ENCODE results near the gene GLS.
"Not testable (repeated sequence)": the region's sequence is repeated elsewhere in the genome, so short reads cannot be mapped to it uniquely, and the experiment has no call there.

Gene GLS

GRCh38 chr2:190950566-190950991 is 70.0 kb downstream of the GLS start:
- H3K9me3 ChIP-seq (ENCODE audit: insufficient read depth, low read length), result no peaks in the 10 kb centered on the region
- H3K9ac ChIP-seq (ENCODE audit: low read length), result no peak overlapping the region
- H3K4me1 ChIP-seq (ENCODE audit: low read length), result peaks cover 24% of the 10 kb centered on the region
- H3K36me3 ChIP-seq (replicated peaks; ENCODE audit: low read depth, low read length), result peaks cover 4% of the 10 kb centered on the region
- no peak overlapping the region for H2AFZ ChIP-seq (ENCODE audit: low read depth, low read length)
- no peak overlapping the region for H3K27ac ChIP-seq (ENCODE audit: low read length)
- H3K4me3 ChIP-seq (ENCODE audit: low read length), result no peak overlapping the region
- H3K4me2 ChIP-seq (ENCODE audit: low read length), result no peak overlapping the region
- TF ChIP-seq CTCF (IDR thresholded peaks at IDR 0.05; ENCODE audit: low read depth, low read length), result no peak
- TF ChIP-seq EZH2phosphoT487 (IDR thresholded peaks at IDR 0.05; ENCODE audit: low read depth), result no peak
- H3K27me3 ChIP-seq (ENCODE audit: low read depth, low read length), result no peaks in the 10 kb centered on the region
- 0 out of 2 replicates have a peak, but pooled peaks cover 7% of the 10 kb centered on the region for H4K20me1 ChIP-seq (ENCODE audit: insufficient read depth, low read length)
- H3K79me2 ChIP-seq (ENCODE audit: low read length), result no peaks in the 10 kb centered on the region

DNA sequence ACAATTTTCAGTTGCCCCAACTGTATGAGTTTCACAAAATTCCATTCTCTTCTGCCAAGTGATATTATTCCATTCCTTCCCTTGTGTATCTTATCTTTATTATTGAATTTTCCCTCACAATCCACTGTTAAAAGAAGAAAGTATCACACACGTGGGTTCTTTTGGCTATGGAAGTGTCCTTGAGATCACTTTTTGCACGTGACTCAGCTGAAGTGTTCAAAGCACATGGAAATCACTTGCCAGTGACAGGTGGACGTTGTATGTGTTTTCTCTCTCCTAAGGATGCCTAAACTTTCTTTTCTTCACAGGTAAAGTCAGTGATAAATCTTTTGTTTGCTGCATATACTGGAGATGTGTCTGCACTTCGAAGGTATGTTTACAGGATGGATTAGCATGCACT is 72.6 kb downstream of the GLS start:
- H3K9me3 ChIP-seq (ENCODE audit: insufficient read depth, low read length), result no peaks in the 10 kb centered on the region
- H4K20me1 ChIP-seq (ENCODE audit: insufficient read depth, low read length), result no peaks in the 10 kb centered on the region
- peaks cover 4% of the 10 kb centered on the region for H3K36me3 ChIP-seq (replicated peaks; ENCODE audit: low read depth, low read length)
- H3K9ac ChIP-seq (ENCODE audit: low read length), result no peak overlapping the region
- no peaks in the 10 kb centered on the region for H3K79me2 ChIP-seq (ENCODE audit: low read length)
- TF ChIP-seq CTCF (IDR thresholded peaks at IDR 0.05; ENCODE audit: low read depth, low read length), result no peak
- TF ChIP-seq EZH2phosphoT487 (IDR thresholded peaks at IDR 0.05; ENCODE audit: low read depth), result no peak
- no peak overlapping the region for H3K27ac ChIP-seq (ENCODE audit: low read length)
- no peaks in the 10 kb centered on the region for H3K27me3 ChIP-seq (ENCODE audit: low read depth, low read length)
- H2AFZ ChIP-seq (ENCODE audit: low read depth, low read length), result no peak overlapping the region
- H3K4me2 ChIP-seq (ENCODE audit: low read length), result no peak overlapping the region
- H3K4me3 ChIP-seq (ENCODE audit: low read length), result no peak overlapping the region
- peaks cover 2% of the 10 kb centered on the region for H3K4me1 ChIP-seq (ENCODE audit: low read length)

DNA sequence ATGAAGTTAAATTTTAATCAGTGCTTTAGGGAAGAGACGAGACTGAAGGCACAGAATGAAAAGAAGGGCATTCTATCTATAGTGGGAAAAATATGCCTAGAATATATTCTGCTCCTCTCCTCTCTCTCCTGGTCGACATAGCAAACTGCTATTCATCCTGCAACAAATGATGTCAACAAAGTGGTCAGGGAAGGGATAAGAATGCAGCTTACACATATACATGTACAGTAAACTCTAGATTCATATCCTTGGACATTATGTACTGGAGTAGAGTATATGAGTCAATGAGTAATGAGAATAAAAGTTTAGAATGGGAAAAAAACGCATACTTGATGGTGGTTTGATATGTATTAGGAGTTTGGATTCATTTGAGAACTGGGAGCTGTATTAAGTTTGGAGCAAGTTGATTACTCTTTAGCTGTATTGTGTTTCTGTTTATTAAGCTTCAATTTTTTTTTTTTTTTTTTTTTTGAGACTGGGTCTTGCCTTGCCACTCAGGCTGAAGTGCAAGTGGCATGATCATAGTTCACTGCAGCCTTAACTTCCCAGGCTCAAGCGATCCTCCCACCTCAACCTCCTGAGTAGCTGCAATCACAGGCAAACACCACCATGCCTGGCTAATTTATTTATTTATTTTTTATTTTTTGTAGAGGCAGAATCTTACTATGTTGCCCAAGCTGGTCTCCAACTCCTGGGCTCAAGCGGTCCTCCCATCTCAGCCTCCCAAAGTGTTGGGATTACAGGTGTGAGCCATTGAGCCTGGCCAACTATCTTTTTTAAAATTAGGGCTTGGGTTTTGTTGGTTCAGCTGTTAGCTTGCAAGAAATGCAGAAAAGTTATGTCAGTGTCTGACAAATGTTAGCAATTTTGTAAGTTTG is 79.5 kb downstream of the GLS start:
- no peak for TF ChIP-seq CTCF (IDR thresholded peaks at IDR 0.05; ENCODE audit: low read depth, low read length)
- Histone ChIP-seq H3K27ac (ENCODE audit: low read length) (no peak overlapping the region), H3K9me3 (ENCODE audit: insufficient read depth, low read length) (no peaks in the 10 kb centered on the region), H3K4me1 (ENCODE audit: low read length) (no peaks in the 10 kb centered on the region; the same call in 1 of the 2 replicates), H4K20me1 (ENCODE audit: insufficient read depth, low read length) (no peaks in the 10 kb centered on the region), H3K27me3 (ENCODE audit: low read depth, low read length) (no peaks in the 10 kb centered on the region), H2AFZ (ENCODE audit: low read depth, low read length) (no peak overlapping the region), H3K4me2 (ENCODE audit: low read length) (no peak overlapping the region), H3K79me2 (ENCODE audit: low read length) (no peaks in the 10 kb centered on the region), H3K9ac (ENCODE audit: low read length) (no peak overlapping the region), H3K4me3 (ENCODE audit: low read length) (no peak overlapping the region), H3K36me3 (replicated peaks; ENCODE audit: low read depth, low read length) (peaks cover 34% of the 10 kb centered on the region)

DNA sequence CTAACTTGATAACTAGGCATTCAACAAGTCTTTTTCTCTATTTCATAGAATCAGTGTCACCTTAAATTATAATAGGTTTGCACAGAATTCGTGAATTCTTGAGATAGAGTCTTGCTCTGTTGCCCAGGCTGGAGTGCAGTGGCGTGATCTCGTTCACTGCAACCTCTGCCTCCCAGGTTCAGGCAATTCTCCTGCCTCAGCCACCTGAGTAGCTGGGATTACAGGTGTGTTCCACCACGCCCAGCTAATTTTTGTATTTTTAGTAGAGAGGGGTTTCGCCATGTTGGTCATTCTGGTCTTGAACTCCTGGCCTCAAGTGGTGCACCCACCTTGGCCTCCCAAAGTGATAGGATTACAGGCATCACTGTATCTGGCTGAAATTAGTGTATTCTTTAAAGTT is 80.5 kb downstream of the GLS start:
- H3K4me3 ChIP-seq (ENCODE audit: low read length); H3K4me2 ChIP-seq (ENCODE audit: low read length); H3K4me1 ChIP-seq (ENCODE audit: low read length); H3K27me3 ChIP-seq (ENCODE audit: low read depth, low read length); H3K9ac ChIP-seq (ENCODE audit: low read length); H3K27ac ChIP-seq (ENCODE audit: low read length); H4K20me1 ChIP-seq (ENCODE audit: insufficient read depth, low read length); H3K79me2 ChIP-seq (ENCODE audit: low read length); H3K9me3 ChIP-seq (ENCODE audit: insufficient read depth, low read length); H2AFZ ChIP-seq (ENCODE audit: low read depth, low read length): not testable (repeated sequence)
- peaks cover 38% of the 10 kb centered on the region for H3K36me3 ChIP-seq (replicated peaks; ENCODE audit: low read depth, low read length)
